Uterus (tissue), 2 donors: ENCODE results near the gene RAPGEFL1.

Experiments
- CTCF ChIP-seq, 4 experiments: fragments of 200-600 bp in 2 of 4; fragments of 450-650 bp in 2 of 4; sonication (generic) in 2 of 4; IDR thresholded peaks; one replicate each; pipeline ENCODE4 v1.5.1; 2016 to 2019; ENCODE audit warnings: antibody characterized with exemption in 4 of 4, mild to moderate bottlenecking in 2 of 4, moderate library complexity in 1 of 4
- POLR2A ChIP-seq, 2 donors: fragments of 450-650 bp; IDR thresholded peaks; one replicate each; pipeline ENCODE4 v1.6.1; 2016; ENCODE audit warnings: antibody characterized with exemption in 2 of 2, mild to moderate bottlenecking in 1 of 2, moderate library complexity in 1 of 2

GRCh38 chr17:40158438-40159013 is 18.7 kb upstream of the RAPGEFL1 start:
- TF ChIP-seq CTCF (IDR thresholded peaks at IDR 0.05) (no peak), POLR2A (IDR thresholded peaks at IDR 0.05) (no peak)
